ENCODE data around the gene EIF4A2. TPM values are rescaled to one million over a fixed set of nuclear protein-coding genes. Genes with fewer than 3 reads are reported as not detected.

The EIF4A2 gene
- total and polyA plus RNA-seq, 9 of the 15 experiments (the other 6 are each of a cell fraction or from before 2014, with no cell fraction given), result 307 to 754 (median 435) TPM

GRCh38 chr3:186783058-186783730 lies at the start of gene EIF4A2 (continued):
- peak; percentile 71 to 94 for TF ChIP-seq AFF1 (IDR thresholded peaks at IDR 0.05; ENCODE audit: low read depth in 1 of 2, partially characterized antibody in 2 of 2)
- no peak for TF ChIP-seq IFI16 (CRISPR knock-in tag; IDR thresholded peaks at IDR 0.05)
- peak; percentile 90 for TF ChIP-seq HDAC3 (IDR thresholded peaks at IDR 0.05; ENCODE audit: borderline replicate concordance, partially characterized antibody)
- no peak for TF ChIP-seq WHSC1 (IDR thresholded peaks at IDR 0.05; ENCODE audit: low read length)
- TF ChIP-seq NKRF (IDR thresholded peaks at IDR 0.05; ENCODE audit: borderline replicate concordance), result peak; percentile 73; the same call in 1 of the 2 replicates
- TF ChIP-seq MYNN (IDR thresholded peaks at IDR 0.05), result peak; percentile 43; the same call in 1 of the 2 replicates
- TF ChIP-seq MYNN (CRISPR knock-in tag; IDR thresholded peaks at IDR 0.05), result no peak
- no peak for TF ChIP-seq EWSR1 (IDR thresholded peaks at IDR 0.05; ENCODE audit: borderline replicate concordance, low read depth, partially characterized antibody)
- 0 out of 2 replicates have a peak, but pooled peaks have one; percentile 31 for TF ChIP-seq MIER1 (IDR thresholded peaks at IDR 0.05; ENCODE audit: low read depth)
- TF ChIP-seq ZEB2 (IDR thresholded peaks at IDR 0.05), result 0 out of 2 replicates have a peak, but pooled peaks have one; percentile 51
- 0 out of 4 replicates have a peak, but pooled peaks of 1 of the 2 experiments have one; percentile 29 for TF ChIP-seq FOXA3 (CRISPR knock-in tag; conservative IDR thresholded peaks at IDR 0.05 in 1 of 2, IDR thresholded peaks at IDR 0.05 in 1 of 2)
- TF ChIP-seq ETV1 (tag; conservative IDR thresholded peaks at IDR 0.05; ENCODE audit: low read depth), result peak; percentile 85
- TF ChIP-seq BCL6 (CRISPR knock-in tag; IDR thresholded peaks at IDR 0.05), result no peak
- no peak for TF ChIP-seq HNRNPK (IDR thresholded peaks at IDR 0.05; ENCODE audit: low read depth, low read length, poor library complexity, severe bottlenecking)
- TF ChIP-seq XRCC4 (IDR thresholded peaks at IDR 0.05; ENCODE audit: extremely low read depth, insufficient read depth, insufficient read length), result no peak

All from K562 (cell line).